NK-92 (cell line): ENCODE measurements around the gene KIF5A.
A peak's percentile ranks its signal among the peaks of the same experiment; 100 is the strongest.

Experiments
- DNase-seq: peaks from one replicate; lab custom pipeline; 2025; ENCODE audit not compliant: unreplicated experiment; lab: John Stamatoyannopoulos, UW

KIF5A gene

GRCh38 chr12:57519796-57520052 lies 30.1 kb upstream of the KIF5A start:
- DNase-seq, result no peak

- peak; percentile 96 for DNase-seq
These were observed 29.6 kb upstream of the KIF5A start, which contains the start of gene DDIT3 for GRCh38 chr12:57520053-57520818. Gene DDIT3 (minus strand): TSS chr12:57520514. CDS start chr12:57517406, 3,108 bp downstream.

GRCh38 chr12:57521525-57522010 lies 28.3 kb upstream of the KIF5A start:
- DNase-seq, result no peak

GRCh38 chr12:57522011-57522886 lies 27.6 kb upstream of the KIF5A start, which contains the start of gene MBD6:
Gene MBD6 (plus strand): TSS chr12:57522824. CDS start chr12:57524304, 1,480 bp downstream.
- DNase-seq, result peak; percentile 44

- DNase-seq, result no peak
These were observed 26.7 kb upstream of the KIF5A start for GRCh38 chr12:57522887-57523705.

- DNase-seq, result no peak
These were observed 25.9 kb upstream of the KIF5A start for GRCh38 chr12:57523706-57524614.

- no peak for DNase-seq
These were observed 24.8 kb upstream of the KIF5A start for GRCh38 chr12:57524814-57525614.

GRCh38 chr12:57525615-57526383 lies 24.0 kb upstream of the KIF5A start:
- DNase-seq, result no peak

GRCh38 chr12:57526477-57527126 lies 23.2 kb upstream of the KIF5A start:
- no peak for DNase-seq

GRCh38 chr12:57527184-57527583 lies 22.7 kb upstream of the KIF5A start:
- DNase-seq, result no peak

- DNase-seq, result no peak
These were observed 21.7 kb upstream of the KIF5A start for GRCh38 chr12:57528176-57528575.

- DNase-seq, result no peak
These were observed 20.9 kb upstream of the KIF5A start for GRCh38 chr12:57528831-57529555.

- DNase-seq, result no peak
These were observed 20.0 kb upstream of the KIF5A start for GRCh38 chr12:57529831-57530230.

GRCh38 chr12:57530396-57531142 lies 19.3 kb upstream of the KIF5A start:
- no peak for DNase-seq

- no peak for DNase-seq
These were observed 18.0 kb upstream of the KIF5A start for GRCh38 chr12:57531836-57532235.

- no peak for DNase-seq
These were observed 16.7 kb upstream of the KIF5A start for GRCh38 chr12:57533108-57533507.

GRCh38 chr12:57534250-57534649 lies 15.6 kb upstream of the KIF5A start:
- DNase-seq, result no peak
